Psoas muscle (tissue), 8 donors: Measurements from ENCODE around the gene LIN54. TPM values are rescaled to one million over a fixed set of nuclear protein-coding genes. Genes with fewer than 3 reads are reported as not detected.
"Not testable (repeated sequence)": the region's sequence is repeated elsewhere in the genome, so short reads cannot be mapped to it uniquely, and the experiment has no call there.

Experiments used
- ATAC-seq, 4 donors: fragments of 200-7000 bp; cut with Tn5 transposase; one replicate each; pipeline ENCODE4 v1.9.1; 2020; ENCODE audit warnings: moderate library complexity in 3 of 4, mild to moderate bottlenecking in 2 of 4
- DNase-seq, 2 donors: peaks; one replicate each; pipeline ENCODE4 v3.0.0-alpha.2; 2020
- H3K27ac ChIP-seq: fragments of 200-600 bp; one replicate; pipeline ENCODE4 v1.8.0; 2022
- H3K27me3 ChIP-seq, 3 donors: fragments of 200-600 bp in 1 of 3; one replicate each; pipeline versions ENCODE4 v1.6.1 to v1.8.0; 2013 to 2022; ENCODE audit warnings: low read length in 2 of 3, mild to moderate bottlenecking in 2 of 3, moderate library complexity in 1 of 3; ENCODE audit not compliant: insufficient read depth in 3 of 3
- H3K36me3 ChIP-seq, 2 donors: fragments of 200-600 bp in 1 of 2; one replicate each; pipeline versions ENCODE4 v1.6.1 to v1.8.0; 2013 to 2022; ENCODE audit warnings: low read depth in 1 of 2, mild to moderate bottlenecking in 1 of 2, moderate library complexity in 1 of 2; ENCODE audit not compliant: insufficient read depth in 1 of 2
- H3K4me1 ChIP-seq: fragments of 200-600 bp; one replicate; pipeline ENCODE4 v1.8.0; 2022
- H3K4me3 ChIP-seq: fragments of 200-600 bp; one replicate; pipeline ENCODE4 v1.8.0; 2022; ENCODE audit warnings: mild to moderate bottlenecking
- H3K9me3 ChIP-seq: fragments of 200-600 bp; one replicate; pipeline ENCODE4 v1.8.0; 2022
- WGBS, 3 donors: extraction: QIAGEN DNeasy Blood & Tissue Kit; methylation state at CpG; one replicate each; pipeline versions ENCODE4 v1.1.6 to v1.1.7; 2013; 5-methylcytosine and 5-hydroxymethylcytosine counted together
- intact Hi-C, 2 donors: fragments of 100-400 bp; cut with DNase I; formaldehyde crosslinking; loops; one replicate each; pipeline versions ENCODE4 v1.11.0 to v1.14.2; 2022
- polyA plus RNA-seq, 3 donors: library from polyadenylated mRNA; stranded (reverse); fragments of 200-250 nt; gene quantifications; one replicate each; pipeline ENCODE4 v1.2.3, GENCODE V29; 2013
- total RNA-seq, 4 donors: library from RNA; stranded (reverse); fragmentation: NEBNext Ultra II Directional in 2 of 4; extraction: Animal tissue kit (Norgen Biotek cat#: 25700) in 2 of 4; gene quantifications; one replicate each; pipeline versions ENCODE4 v1.2.1 to v1.2.4, GENCODE V29; 2021 to 2023
- TF ChIP-seq, protein P1 (sequence below): fragments of 200-600 bp; IDR thresholded peaks from one replicate; pipeline ENCODE4 v1.8.0; 2022; ENCODE audit warnings: antibody characterized with exemption
- donor health status: healthy with polysubstance abuse.
- donor health status: DM: no; HTN: no; CAD: no; lungs with moderate emphysema.
- donor health status: Bipolar disorder and iron deficiency.
- donor health status: healthy.
- donor health status: DM: yes; HTN: yes; CAD: no.
- donor health status: DM: no; HTN: no; CAD: no.
- donor health status: DM: no; HTN: no; CAD: no.
- donor health status: DM: yes; HTN: yes; CAD: no.

LIN54 gene
- total and polyA plus RNA-seq, 7 donors, result 4.9 to 14.7 (median 8.1) TPM

DNA sequence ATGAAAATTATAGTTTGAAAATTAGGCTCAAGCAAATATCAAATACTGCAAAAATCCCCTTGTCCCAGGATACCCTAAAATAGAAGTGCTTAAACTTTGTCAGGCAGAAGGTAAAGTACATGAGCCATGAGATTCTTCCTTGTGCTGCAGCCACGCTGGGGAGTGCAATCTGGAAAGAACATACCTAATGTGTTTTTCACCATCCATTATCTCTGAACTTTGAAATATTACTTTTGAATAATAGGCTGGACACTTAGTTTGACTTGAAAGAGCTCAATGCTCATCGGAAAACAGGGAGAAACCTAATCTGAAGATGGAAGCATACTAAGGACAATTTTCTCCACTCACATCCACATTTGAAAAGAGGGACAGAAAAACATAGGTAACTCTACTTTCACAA is 91.2 kb downstream of the LIN54 start:
- Histone ChIP-seq H3K27me3 (no peaks in the 10 kb centered on the region), H3K4me3 (no peak overlapping the region), H3K4me1 (no peaks in the 10 kb centered on the region), H3K36me3 (peaks cover 5 to 40% of the 10 kb centered on the region in 2 donors), H3K27ac (no peak overlapping the region), H3K9me3 (no peaks in the 10 kb centered on the region)
- intact Hi-C loops, result loop anchor here in 1 of 2 donors (5.0 kb wide), 1 partner anchor 1932 kb away; no protein-coding TSS in a partner anchor
- TF ChIP-seq, protein P1, sequence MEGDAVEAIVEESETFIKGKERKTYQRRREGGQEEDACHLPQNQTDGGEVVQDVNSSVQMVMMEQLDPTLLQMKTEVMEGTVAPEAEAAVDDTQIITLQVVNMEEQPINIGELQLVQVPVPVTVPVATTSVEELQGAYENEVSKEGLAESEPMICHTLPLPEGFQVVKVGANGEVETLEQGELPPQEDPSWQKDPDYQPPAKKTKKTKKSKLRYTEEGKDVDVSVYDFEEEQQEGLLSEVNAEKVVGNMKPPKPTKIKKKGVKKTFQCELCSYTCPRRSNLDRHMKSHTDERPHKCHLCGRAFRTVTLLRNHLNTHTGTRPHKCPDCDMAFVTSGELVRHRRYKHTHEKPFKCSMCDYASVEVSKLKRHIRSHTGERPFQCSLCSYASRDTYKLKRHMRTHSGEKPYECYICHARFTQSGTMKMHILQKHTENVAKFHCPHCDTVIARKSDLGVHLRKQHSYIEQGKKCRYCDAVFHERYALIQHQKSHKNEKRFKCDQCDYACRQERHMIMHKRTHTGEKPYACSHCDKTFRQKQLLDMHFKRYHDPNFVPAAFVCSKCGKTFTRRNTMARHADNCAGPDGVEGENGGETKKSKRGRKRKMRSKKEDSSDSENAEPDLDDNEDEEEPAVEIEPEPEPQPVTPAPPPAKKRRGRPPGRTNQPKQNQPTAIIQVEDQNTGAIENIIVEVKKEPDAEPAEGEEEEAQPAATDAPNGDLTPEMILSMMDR, result no peak
- WGBS, 3 donors, result 83 to 89% (median 88%) methylated on average over 2 of the region's 2 CpGs
- ATAC-seq (no peak), DNase-seq (no peak)

DNA sequence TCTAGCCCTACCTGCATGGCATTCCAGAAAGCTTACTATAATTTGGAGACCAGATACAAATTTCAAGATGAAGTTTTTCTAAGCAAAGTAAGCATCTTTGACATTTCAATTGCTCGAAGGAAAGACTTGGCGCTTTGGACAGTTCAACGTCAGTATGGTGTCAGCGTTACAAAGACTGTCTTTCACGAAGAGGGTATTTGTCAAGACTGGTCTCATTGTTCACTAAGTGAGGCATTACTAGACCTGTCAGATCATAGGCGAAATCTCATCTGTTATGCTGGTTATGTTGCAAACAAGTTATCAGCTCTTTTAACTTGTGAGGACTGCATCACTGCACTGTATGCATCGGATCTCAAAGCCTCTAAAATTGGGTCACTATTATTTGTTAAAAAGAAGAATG is 92.5 kb downstream of the LIN54 start:
- peaks cover 5 to 47% of the 10 kb centered on the region in 2 donors for H3K36me3 ChIP-seq
- no peaks in the 10 kb centered on the region for H3K27me3 ChIP-seq
- H3K27ac ChIP-seq, result no peak overlapping the region
- TF ChIP-seq, protein P1, result no peak
- no peaks in the 10 kb centered on the region for H3K9me3 ChIP-seq
- 92 to 94% (median 93%) methylated on average over 7 of the region's 7 CpGs for WGBS, 3 donors
- intact Hi-C loops, result loop anchor here in 1 of 2 donors (5.0 kb wide), 1 partner anchor 1931 kb away; no protein-coding TSS in a partner anchor
- DNase-seq, result no peak
- no peak for ATAC-seq
- H3K4me3 ChIP-seq, result no peak overlapping the region
- no peaks in the 10 kb centered on the region for H3K4me1 ChIP-seq

GRCh38 chr4:82913968-82914367 is 96.7 kb downstream of the LIN54 start:
- peaks cover 5 to 81% of the 10 kb centered on the region in 2 donors for H3K36me3 ChIP-seq
- 94 to 100% (median 97%) methylated on average over 2 of the region's 2 CpGs for WGBS, 3 donors
- intact Hi-C loops, DNase-seq, H3K9me3 ChIP-seq, H3K27me3 ChIP-seq, H3K4me3 ChIP-seq, H3K4me1 ChIP-seq, ATAC-seq, H3K27ac ChIP-seq: not testable (repeated sequence)

DNA sequence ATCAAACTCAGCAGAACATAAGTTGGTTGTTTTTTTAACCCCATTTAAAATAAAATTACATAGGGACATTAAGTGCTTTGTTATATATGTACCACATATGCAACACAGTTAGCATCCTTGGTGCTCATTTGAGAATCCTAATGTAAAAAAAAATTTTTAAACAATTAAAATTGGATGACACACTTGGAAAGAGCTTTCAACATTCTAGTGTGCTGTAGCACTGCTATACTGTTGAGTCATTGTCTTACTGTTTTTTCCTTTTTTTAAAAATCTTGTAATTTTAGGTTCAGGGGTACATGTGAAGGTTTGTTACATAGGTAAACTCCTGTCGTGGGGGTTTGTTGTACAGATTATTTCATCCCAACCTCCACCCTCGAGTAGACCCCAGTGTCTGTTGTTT is 97.3 kb downstream of the LIN54 start:
- H3K27me3 ChIP-seq, result no peaks in the 10 kb centered on the region
- H3K27ac ChIP-seq, result no peak overlapping the region
- ATAC-seq, result no peak
- peaks cover 5 to 82% of the 10 kb centered on the region in 2 donors for H3K36me3 ChIP-seq
- TF ChIP-seq, protein P1, result no peak
- H3K9me3 ChIP-seq, result no peaks in the 10 kb centered on the region
- no peak for DNase-seq
- WGBS, 3 donors, result 44 to 50% (median 46%) methylated on average over 2 of the region's 2 CpGs
- no peaks in the 10 kb centered on the region for H3K4me1 ChIP-seq
- intact Hi-C loops, result no loop called here
- H3K4me3 ChIP-seq, result no peak overlapping the region

DNA sequence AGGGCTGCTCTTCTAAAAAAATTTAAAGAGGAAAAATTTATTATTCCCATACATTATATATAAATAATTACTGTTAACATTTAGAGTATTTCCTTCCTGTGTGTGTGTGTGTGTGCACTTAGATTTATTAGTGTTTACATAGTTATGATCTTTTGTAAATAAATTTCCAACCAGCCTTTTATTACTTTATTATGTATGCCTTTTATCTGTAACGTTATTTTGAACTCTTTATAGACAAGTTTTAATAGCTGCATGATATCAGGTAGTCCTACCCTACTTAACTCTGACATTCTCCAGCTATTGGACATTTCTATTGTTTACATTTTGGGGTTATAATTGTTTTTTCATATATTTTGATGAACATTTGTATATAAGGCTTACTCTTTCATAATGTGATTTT is 101.3 kb downstream of the LIN54 start:
- Histone ChIP-seq H3K4me1 (no peaks in the 10 kb centered on the region), H3K27me3 (no peaks in the 10 kb centered on the region), H3K9me3 (no peaks in the 10 kb centered on the region), H3K27ac (no peak overlapping the region), H3K4me3 (no peak overlapping the region), H3K36me3 (peaks cover 0 to 77% of the 10 kb centered on the region in 2 donors)
- intact Hi-C loops, result no loop called here
- TF ChIP-seq, protein P1, result no peak
- ATAC-seq, result no peak
- WGBS, 3 donors, result 78 to 91% (median 79%) methylated on average over 1 of the region's 1 CpG
- no peak for DNase-seq
